ENCODE measurements around the gene SMAGP.
"Not testable (repeated sequence)": the region's sequence is repeated elsewhere in the genome, so short reads cannot be mapped to it uniquely, and the experiment has no call there.

The SMAGP gene

GRCh38 chr12:51263341-51263740 is 6.9 kb downstream of the SMAGP start:
- DNase-seq: no peak

GRCh38 chr12:51262758-51263177 is 7.4 kb downstream of the SMAGP start:
- DNase-seq: no peak

- not testable (repeated sequence) for DNase-seq
These were observed 10.6 kb downstream of the SMAGP start for GRCh38 chr12:51259600-51259999.

GRCh38 chr12:51254536-51254935 is 15.7 kb downstream of the SMAGP start:
- DNase-seq: no peak

GRCh38 chr12:51253276-51253675 is 16.9 kb downstream of the SMAGP start:
- DNase-seq: no peak

GRCh38 chr12:51247523-51248206 is 22.6 kb downstream of the SMAGP start:
- DNase-seq: no peak

GRCh38 chr12:51246254-51246853 is 23.9 kb downstream of the SMAGP start:
- no peak for DNase-seq

GRCh38 chr12:51245476-51246253 is 24.6 kb downstream of the SMAGP start:
- DNase-seq: no peak

GRCh38 chr12:51244269-51244668 is 25.9 kb downstream of the SMAGP start:
- DNase-seq: no peak

- DNase-seq: no peak
These were observed 27.3 kb downstream of the SMAGP start for GRCh38 chr12:51242876-51243275.

- DNase-seq: no peak
These were observed 28.1 kb downstream of the SMAGP start for GRCh38 chr12:51242120-51242519.

GRCh38 chr12:51240971-51241370 is 29.2 kb downstream of the SMAGP start:
- no peak for DNase-seq

- peak; percentile 92 for DNase-seq
These were observed 31.5 kb downstream of the SMAGP start, which contains the start of gene DAZAP2 for GRCh38 chr12:51238510-51239334. TSS of gene DAZAP2 (plus strand) at chr12:51238826. CDS start at chr12:51238908, 82 bp downstream.

GRCh38 chr12:51238037-51238509 is 32.1 kb downstream of the SMAGP start:
- DNase-seq: no peak

- no peak for DNase-seq
These were observed 35.7 kb downstream of the SMAGP start for GRCh38 chr12:51234530-51234929.

GRCh38 chr12:51232642-51233041 is 37.6 kb downstream of the SMAGP start:
- DNase-seq: no peak

GRCh38 chr12:51229116-51229809 is 41.0 kb downstream of the SMAGP start:
- DNase-seq: no peak

GRCh38 chr12:51227962-51228361 is 42.3 kb downstream of the SMAGP start:
- DNase-seq: no peak

GRCh38 chr12:51227112-51227511 is 43.1 kb downstream of the SMAGP start:
- DNase-seq: not testable (repeated sequence)

- no peak for DNase-seq
These were observed 44.4 kb downstream of the SMAGP start for GRCh38 chr12:51225771-51226170.

- DNase-seq: no peak
These were observed 45.0 kb downstream of the SMAGP start for GRCh38 chr12:51225234-51225633.

- no peak for DNase-seq
These were observed 45.6 kb downstream of the SMAGP start for GRCh38 chr12:51224625-51225024.

Measured in activated CD8-positive, alpha-beta memory T cell treated with anti-CD3 and anti-CD28 coated beads, Interleukin-2, amount 50 U/mL, for 4 hours (primary cell).